HepG2 (cell line): ENCODE measurements around the gene MRPL51. TPM values are rescaled to one million over a fixed set of nuclear protein-coding genes. Genes with fewer than 3 reads are reported as not detected.
A peak's percentile ranks its signal among the peaks of the same experiment; 100 is the strongest.

ENCODE experiments used
- ATAC-seq: fragments of 200-7000 bp; cut with Tn5 transposase; 3 replicates; pipeline ENCODE4 v1.9.1; 2020; ENCODE audit warnings: mild to moderate bottlenecking, moderate library complexity
- BruUV-seq: library from RNA; stranded (reverse); fragments of 400-500 nt; replicated peaks from 2 replicates; lab custom pipeline; 2021; lab: Mats Ljungman, UMichigan
- CTCF ChIA-PET: fragments of 300-600 bp; formaldehyde crosslinking; extraction: SDS; loops from one replicate; lab custom pipeline; 2021; ENCODE audit warnings: low total read pairs, inconsistent platforms, low intra/inter-chr PET ratio; lab: Yijun Ruan, JAX
- POLR2A ChIA-PET: fragments of 350-600 bp; sonication (Branson Sonifier 250); formaldehyde crosslinking; loops from one replicate; lab custom pipeline; 2020; ENCODE audit warnings: antibody characterized with exemption, inconsistent platforms; lab: Yijun Ruan, JAX
- DNase-seq: peaks from one replicate; pipeline ENCODE4 v3.0.0-alpha.2; 2015; ENCODE audit warnings: low spot score
- FAIRE-seq: peaks from 3 replicates; lab custom pipeline; 2011; peaks lifted over from hg19 to GRCh38; lab: Jason Lieb, UNC
- H2AFZ ChIP-seq: one replicate; pipeline ENCODE4 v1.6.1; 2011; ENCODE audit warnings: low read length, inconsistent platforms
- H3K27ac ChIP-seq: fragments of 300-600 bp; 3 replicates; pipeline ENCODE4 v1.8.0; 2011; ENCODE audit warnings: mixed run types, mild to moderate bottlenecking, mixed read lengths, low read length, inconsistent platforms; ENCODE audit not compliant: insufficient read depth; ENCODE audit errors: extremely low read length
- H3K27me3 ChIP-seq, 2 experiments: fragments of 200-600 bp in 1 of 2; 2 replicates in 1 of 2; 3 replicates in 1 of 2; pipeline versions ENCODE4 v1.6.0 to v1.8.0; 2011; ENCODE audit warnings: low read length in 2 of 2, mild to moderate bottlenecking in 2 of 2, moderate library complexity in 2 of 2, inconsistent platforms in 1 of 2; ENCODE audit not compliant: insufficient read depth in 2 of 2, control insufficient read depth in 1 of 2
- H3K36me3 ChIP-seq, 2 experiments: fragments of 200-600 bp in 1 of 2; replicated peaks in 1 of 2; 2 replicates in 1 of 2; 3 replicates in 1 of 2; pipeline versions ENCODE4 v1.5.1 to v1.8.0; 2011; ENCODE audit warnings: low read length in 2 of 2, inconsistent platforms in 1 of 2; ENCODE audit not compliant: insufficient read depth in 2 of 2, control insufficient read depth in 1 of 2
- H3K4me1 ChIP-seq: 2 replicates; pipeline ENCODE4 v1.5.1; 2012; ENCODE audit warnings: low read length, inconsistent platforms; ENCODE audit not compliant: insufficient read depth
- H3K4me2 ChIP-seq: 2 replicates; pipeline ENCODE4 v1.6.0; 2011; ENCODE audit warnings: low read depth, low read length, inconsistent platforms
- H3K4me3 ChIP-seq, 3 experiments: fragments of 200-600 bp in 1 of 3; sonication (generic), shearing (Covaris generic) in 1 of 3; replicated peaks in 1 of 3; 2 replicates each; pipeline ENCODE4 v1.5.1; 2011 to 2016; ENCODE audit warnings: low read length in 3 of 3, inconsistent platforms in 2 of 3, low read depth in 2 of 3, mild to moderate bottlenecking in 2 of 3, control low read depth in 1 of 3, mixed read lengths in 1 of 3; ENCODE audit not compliant: insufficient read depth in 1 of 3
- H3K79me2 ChIP-seq: one replicate; pipeline ENCODE4 v1.6.1; 2011; ENCODE audit warnings: low read length, inconsistent platforms; ENCODE audit not compliant: insufficient read depth
- H3K9ac ChIP-seq: 2 replicates; pipeline ENCODE4 v1.6.0; 2011; ENCODE audit warnings: mild to moderate bottlenecking, low read depth, low read length, inconsistent platforms; ENCODE audit not compliant: insufficient read depth
- H3K9me3 ChIP-seq: 2 replicates; pipeline ENCODE4 v1.5.1; 2012; ENCODE audit warnings: mild to moderate bottlenecking, low read length
- H4K20me1 ChIP-seq: 2 replicates; pipeline ENCODE4 v1.6.0; 2011; ENCODE audit warnings: inconsistent platforms, mild to moderate bottlenecking, low read length, moderate library complexity; ENCODE audit not compliant: insufficient read depth
- POLR2AphosphoS5 ChIP-seq: IDR thresholded peaks from 2 replicates; pipeline ENCODE4 v1.6.1; 2012; ENCODE audit warnings: low read depth, low read length
- ZNF773 ChIP-seq: sonication (generic); formaldehyde crosslinking; IDR thresholded peaks from 2 replicates; pipeline ENCODE4 v1.4.0; 2020; ENCODE audit warnings: missing genetic modification reagents, borderline replicate concordance
- WGBS: methylation state at CpG from one replicate; pipeline ENCODE4 v1.1.6; 2017; ENCODE audit warnings: low lambda C conversion rate; 5-methylcytosine and 5-hydroxymethylcytosine counted together
- in situ Hi-C: cut with HindIII; loops from 2 replicates; pipeline ENCODE4 v1.10.0; 2017; ENCODE audit warnings: low pct_unique_long_range_greater_than_20kb; ENCODE audit not compliant: extremely low pct_ligation_motif_present
- intact Hi-C: fragments of 100-400 bp; cut with micrococcal nuclease; formaldehyde crosslinking; loops from one replicate; pipeline ENCODE4 v1.10.0; 2022; ENCODE audit not compliant: unreplicated experiment
- polyA plus RNA-seq, 8 experiments: library from polyadenylated mRNA; depleted of rRNA in 3 of 8; stranded (reverse) in 7 of 8; unstranded in 1 of 8; fragments of >200 nt; fragmentation: Illumina TruSeq in 4 of 8; extraction: Trizol in 4 of 8; gene quantifications; 2 replicates each; pipeline versions ENCODE4 v1.2.1 to v1.2.3, GENCODE V29; 2011 to 2016; ENCODE audit warnings: low read depth in 4 of 8, missing spikeins in 1 of 8, mixed read lengths in 1 of 8; ENCODE audit not compliant: insufficient read depth in 1 of 8
- total RNA-seq, 5 experiments: library from RNA; depleted of rRNA; stranded (reverse); fragments of >200 nt; fragmentation: Illumina TruSeq; extraction: Trizol; gene quantifications; 2 replicates each; pipeline ENCODE4 v1.2.3, GENCODE V29; 2016; ENCODE audit warnings: low read depth in 1 of 5
- TF ChIP-seq, protein P1 (sequence below): sonication (generic); formaldehyde crosslinking; IDR thresholded peaks from 2 replicates; pipeline ENCODE4 v1.5.1; 2020; ENCODE audit warnings: mild to moderate bottlenecking, missing genetic modification reagents, moderate library complexity

Gene MRPL51
- total and polyA plus RNA-seq, 2 of the 13 experiments (the other 11 are each of a cell fraction or from before 2014, with no cell fraction given) = 64.8 to 278 TPM

GRCh38 chr12:6530576-6531260 lies 37.7 kb upstream of the MRPL51 start:
- Histone ChIP-seq H3K4me3 (no peak overlapping the region), H3K9ac (no peak overlapping the region), H3K4me1 (peaks cover 28% of the 10 kb centered on the region), H4K20me1 (peaks cover 12% of the 10 kb centered on the region; the same call in 1 of the 2 replicates), H2AFZ (no peak overlapping the region), H3K4me2 (no peak overlapping the region), H3K36me3 (peaks cover 36 to 61% of the 10 kb centered on the region in 2 experiments), H3K9me3 (no peaks in the 10 kb centered on the region), H3K27me3 (no peaks in the 10 kb centered on the region; a peak in 1 of 5 replicates), H3K79me2 (peaks cover 22% of the 10 kb centered on the region), H3K27ac (peak overlapping the region; percentile 97)
- ChIA-PET CTCF (no interaction called here), POLR2A (interaction anchor here (1.6 kb wide), 1 partner anchor 24 kb away, joined by 8 read pairs; no protein-coding TSS in a partner anchor)
- BruUV-seq = no TSS peak
- DNase-seq (no peak), FAIRE-seq (no peak), ATAC-seq (no peak)
- intact Hi-C loops = loop anchor here (10.0 kb wide), 2 partner anchors 56 to 186 kb away; partner anchors contain the start of genes TNFRSF1A and VAMP1
- TF ChIP-seq, protein P1, sequence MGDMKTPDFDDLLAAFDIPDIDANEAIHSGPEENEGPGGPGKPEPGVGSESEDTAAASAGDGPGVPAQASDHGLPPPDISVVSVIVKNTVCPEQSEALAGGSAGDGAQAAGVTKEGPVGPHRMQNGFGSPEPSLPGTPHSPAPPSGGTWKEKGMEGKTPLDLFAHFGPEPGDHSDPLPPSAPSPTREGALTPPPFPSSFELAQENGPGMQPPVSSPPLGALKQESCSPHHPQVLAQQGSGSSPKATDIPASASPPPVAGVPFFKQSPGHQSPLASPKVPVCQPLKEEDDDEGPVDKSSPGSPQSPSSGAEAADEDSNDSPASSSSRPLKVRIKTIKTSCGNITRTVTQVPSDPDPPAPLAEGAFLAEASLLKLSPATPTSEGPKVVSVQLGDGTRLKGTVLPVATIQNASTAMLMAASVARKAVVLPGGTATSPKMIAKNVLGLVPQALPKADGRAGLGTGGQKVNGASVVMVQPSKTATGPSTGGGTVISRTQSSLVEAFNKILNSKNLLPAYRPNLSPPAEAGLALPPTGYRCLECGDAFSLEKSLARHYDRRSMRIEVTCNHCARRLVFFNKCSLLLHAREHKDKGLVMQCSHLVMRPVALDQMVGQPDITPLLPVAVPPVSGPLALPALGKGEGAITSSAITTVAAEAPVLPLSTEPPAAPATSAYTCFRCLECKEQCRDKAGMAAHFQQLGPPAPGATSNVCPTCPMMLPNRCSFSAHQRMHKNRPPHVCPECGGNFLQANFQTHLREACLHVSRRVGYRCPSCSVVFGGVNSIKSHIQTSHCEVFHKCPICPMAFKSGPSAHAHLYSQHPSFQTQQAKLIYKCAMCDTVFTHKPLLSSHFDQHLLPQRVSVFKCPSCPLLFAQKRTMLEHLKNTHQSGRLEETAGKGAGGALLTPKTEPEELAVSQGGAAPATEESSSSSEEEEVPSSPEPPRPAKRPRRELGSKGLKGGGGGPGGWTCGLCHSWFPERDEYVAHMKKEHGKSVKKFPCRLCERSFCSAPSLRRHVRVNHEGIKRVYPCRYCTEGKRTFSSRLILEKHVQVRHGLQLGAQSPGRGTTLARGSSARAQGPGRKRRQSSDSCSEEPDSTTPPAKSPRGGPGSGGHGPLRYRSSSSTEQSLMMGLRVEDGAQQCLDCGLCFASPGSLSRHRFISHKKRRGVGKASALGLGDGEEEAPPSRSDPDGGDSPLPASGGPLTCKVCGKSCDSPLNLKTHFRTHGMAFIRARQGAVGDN (CRISPR knock-in tag) = peak; percentile 14; the same call in 1 of the 2 replicates
- no peak for TF ChIP-seq ZNF773 (CRISPR knock-in tag)
- peak; percentile 45 for TF ChIP-seq POLR2AphosphoS5
- WGBS = 97% methylated on average over 18 of the region's 18 CpGs
- in situ Hi-C loops = loop anchor here (10.0 kb wide), 1 partner anchor 106 kb away; no protein-coding TSS in a partner anchor
